NCI-H146 (cell line): ENCODE data around the gene GEMIN7.
A peak's percentile ranks its signal among the peaks of the same experiment; 100 is the strongest.
"Not testable (repeated sequence)": the region's sequence is repeated elsewhere in the genome, so short reads cannot be mapped to it uniquely, and the experiment has no call there.

Experiments used
- DNase-seq: peaks from one replicate; lab custom pipeline; 2025; lab: John Stamatoyannopoulos, UW

GEMIN7 gene

DNA sequence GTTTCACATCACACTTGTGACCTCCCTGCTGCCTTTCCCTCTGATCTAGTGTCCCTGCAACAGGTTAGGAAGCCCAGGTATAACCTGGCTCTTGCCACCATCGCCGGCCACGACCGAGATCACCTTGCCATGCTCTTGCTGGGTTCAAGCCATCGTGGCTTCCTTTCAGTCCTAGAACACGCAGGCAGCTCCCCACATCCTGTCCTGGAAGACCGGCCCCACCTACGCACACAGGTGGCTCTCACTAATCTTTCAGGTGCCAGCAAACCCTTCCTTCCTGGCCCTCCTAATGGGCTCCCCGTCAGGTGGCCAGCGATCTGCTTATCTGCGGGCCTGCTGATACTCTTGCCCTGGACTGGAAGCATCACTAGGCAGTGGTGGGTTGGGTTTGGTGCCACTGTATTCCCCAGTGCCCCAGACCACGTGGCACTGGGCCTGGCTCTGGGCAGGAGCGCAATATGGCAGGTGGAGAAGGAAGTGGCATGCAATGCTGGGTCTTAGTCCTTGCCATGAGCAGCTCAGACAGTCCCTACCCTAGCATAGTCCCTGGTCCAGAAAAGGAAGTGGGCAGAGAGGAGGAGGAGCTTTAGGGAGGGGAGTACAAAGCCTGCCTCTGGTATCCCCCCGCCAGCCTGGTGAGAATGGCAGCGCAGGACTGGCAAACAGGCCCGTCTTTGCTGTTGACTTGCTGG lies 25.7 kb downstream of the GEMIN7 start:
- DNase-seq: no peak

DNA sequence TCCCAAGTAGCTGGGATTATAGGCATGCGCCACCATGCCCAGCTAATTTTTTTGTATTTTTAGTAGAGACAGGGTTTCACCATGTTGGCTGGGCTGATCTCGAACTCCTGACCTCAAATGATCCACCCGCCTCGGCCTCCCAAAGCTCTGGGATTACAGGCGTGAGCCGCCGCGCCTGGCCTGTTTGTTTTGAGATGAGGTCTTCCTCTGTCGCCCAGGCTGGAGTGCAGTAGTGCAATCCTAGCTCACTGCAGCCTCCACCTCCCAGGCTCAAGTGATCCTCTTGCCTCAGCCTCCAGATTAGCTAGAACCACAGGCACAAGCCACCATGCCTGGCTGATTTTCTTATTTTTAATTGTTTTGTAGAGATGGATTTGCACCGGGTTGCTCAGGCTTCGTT lies 27.3 kb downstream of the GEMIN7 start:
- not testable (repeated sequence) for DNase-seq

DNA sequence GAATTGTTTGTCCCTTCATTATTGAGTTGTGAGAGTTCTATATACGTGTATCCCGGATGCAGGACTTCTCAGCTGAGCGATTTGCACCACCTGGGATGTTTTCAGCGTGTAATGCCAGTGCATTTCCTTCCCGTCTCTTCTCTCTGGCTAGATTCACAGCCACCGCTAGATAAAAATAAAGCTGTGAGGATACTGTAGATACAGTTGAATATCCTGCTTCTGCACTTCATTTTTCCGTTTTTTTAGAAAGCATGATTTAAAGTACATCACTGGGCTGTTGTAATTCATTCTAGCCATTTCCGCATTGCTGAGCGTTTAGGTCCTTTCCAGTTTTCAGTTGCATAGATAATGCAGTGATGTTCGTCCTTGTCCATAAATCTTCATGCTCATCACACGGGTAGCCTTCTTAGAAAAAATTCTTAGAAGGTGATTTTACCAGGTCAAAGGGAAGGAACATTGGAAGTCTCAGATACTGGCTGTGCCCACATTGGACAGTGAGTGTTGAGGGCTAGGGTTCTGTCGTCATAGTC lies 28.6 kb downstream of the GEMIN7 start:
- DNase-seq: no peak

DNA sequence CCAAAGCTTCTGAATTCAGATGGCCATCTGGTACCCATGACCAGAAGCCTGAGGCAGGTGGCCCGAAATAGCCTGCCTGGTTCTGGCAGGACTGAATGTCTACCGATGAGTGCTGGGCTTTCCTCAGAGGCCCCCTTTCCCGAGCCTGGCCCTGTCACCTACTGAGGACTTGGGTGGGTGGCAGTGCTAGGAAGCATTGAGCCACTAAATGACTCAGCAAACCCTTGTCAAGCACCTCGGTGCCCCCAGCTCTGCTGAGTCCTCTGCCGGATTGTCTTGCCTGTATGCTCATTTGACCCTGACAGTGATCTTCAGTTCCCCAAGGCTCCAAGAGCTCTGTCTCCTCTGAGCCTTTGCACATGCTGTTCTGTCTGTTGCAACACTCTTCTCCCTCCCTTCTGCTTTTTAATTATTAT lies 31.8 kb downstream of the GEMIN7 start:
- no peak for DNase-seq

DNA sequence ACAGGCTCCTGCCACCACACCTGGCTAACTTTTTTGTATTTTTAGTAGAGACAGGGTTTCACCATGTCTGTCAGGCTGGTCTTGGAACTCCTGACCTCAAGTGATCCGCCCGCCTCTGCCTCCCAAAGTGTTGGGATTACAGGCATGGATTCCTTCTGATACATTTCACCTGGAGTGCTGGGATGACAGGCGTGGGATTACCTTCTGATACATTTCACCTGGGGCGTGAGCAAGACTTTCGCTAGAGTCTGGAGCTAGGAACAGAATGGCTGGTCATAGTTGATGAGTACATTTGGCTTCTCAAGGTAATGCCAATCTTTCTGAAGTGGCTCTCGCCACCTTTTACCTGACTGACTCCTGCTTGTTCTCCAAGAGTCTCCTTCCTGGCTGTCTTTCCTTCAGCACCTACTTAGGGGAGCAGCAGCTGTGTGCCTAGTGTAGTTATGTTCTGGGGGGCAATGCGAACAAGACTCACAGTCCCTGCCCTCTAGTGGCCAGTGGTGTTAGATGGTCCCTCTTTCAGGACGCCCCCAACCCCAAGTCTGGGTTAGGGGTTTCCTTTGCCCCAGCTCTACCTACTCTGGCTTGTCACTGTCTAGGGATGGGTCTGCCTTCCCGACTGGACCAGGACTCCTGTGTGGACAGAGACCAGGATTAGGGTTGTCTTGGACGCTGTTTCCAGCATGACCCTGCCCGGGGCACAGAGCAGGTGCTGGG lies 33.2 kb downstream of the GEMIN7 start:
- no peak for DNase-seq

DNA sequence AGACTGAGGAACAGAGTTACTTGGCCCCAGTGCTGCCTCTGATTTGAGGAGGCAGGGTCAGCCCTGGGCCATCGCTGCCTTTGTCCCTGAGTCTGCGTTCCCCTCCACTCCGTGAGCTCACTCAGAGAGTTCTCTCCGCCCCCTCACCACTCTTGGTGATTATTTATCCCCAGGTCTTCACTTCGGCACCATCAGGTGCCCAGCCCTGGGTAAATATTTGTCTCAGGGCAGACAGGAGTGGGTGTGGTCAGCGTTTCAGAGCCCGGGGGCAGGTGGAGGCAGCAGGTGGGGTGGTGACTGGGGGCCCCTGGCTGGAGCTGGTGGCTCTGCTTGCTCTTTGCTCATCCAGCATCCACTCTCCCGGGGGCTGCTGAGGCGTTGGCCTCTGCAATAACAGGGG lies 34.6 kb downstream of the GEMIN7 start:
- DNase-seq: peak; percentile 98

DNA sequence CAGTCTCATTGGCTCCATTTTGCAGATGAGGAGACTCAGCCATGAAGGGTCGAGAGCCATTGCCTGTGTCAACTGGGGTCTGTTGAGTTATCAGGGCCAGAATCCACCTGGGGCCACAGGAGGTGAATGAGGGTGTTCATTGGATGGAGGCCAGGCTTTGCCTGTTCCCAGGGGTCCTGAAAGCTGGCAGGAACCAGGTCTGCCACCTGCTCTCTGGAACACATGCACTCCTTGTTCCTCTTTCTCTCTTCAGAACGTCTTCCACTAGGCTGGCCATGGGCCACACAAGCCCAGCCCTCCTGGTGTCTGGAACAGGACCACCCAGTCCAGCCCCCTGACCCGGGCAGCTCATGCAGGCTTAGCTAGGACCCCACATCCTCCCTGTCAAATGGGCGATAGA lies 35.1 kb downstream of the GEMIN7 start:
- DNase-seq: peak; percentile 82

DNA sequence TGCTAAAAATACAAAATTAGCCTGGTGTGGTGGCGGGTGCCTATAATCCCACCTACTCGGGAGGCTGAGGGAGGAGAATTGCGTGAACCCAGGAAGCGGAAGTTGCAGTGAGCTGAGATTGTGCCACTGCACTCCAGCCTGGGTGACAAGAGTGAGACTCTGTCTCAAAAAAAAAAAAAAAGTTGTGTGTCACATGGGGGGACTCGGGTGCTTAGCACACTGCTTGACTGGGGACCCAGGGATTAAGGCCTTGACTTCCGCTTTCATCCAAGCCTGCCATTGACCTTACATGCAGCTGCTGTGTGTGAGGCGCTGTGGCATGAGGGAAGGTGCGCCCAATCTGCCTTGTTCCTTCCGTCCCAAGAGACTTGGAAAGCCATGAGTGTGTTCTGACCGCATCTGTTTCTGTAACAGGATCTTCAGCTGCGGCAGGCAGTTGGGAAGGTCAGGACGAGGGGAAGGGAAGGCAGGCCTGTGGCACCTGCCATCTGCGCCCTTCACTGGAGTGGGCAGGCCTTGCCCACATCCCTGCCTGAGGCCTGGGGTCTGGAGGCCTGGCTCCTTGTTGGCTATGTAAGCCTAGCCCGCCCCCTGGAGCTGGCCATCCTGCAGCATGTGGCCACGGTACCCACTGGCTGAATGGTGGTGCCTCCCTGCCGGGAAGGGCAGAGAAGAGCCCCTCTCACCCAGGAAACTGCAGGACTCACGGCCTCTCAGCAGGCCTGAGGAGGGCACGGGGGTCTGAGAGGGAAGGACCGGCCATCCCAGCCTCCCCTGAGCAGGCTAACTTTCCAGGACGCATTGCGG lies 37.0 kb downstream of the GEMIN7 start:
- DNase-seq: no peak

DNA sequence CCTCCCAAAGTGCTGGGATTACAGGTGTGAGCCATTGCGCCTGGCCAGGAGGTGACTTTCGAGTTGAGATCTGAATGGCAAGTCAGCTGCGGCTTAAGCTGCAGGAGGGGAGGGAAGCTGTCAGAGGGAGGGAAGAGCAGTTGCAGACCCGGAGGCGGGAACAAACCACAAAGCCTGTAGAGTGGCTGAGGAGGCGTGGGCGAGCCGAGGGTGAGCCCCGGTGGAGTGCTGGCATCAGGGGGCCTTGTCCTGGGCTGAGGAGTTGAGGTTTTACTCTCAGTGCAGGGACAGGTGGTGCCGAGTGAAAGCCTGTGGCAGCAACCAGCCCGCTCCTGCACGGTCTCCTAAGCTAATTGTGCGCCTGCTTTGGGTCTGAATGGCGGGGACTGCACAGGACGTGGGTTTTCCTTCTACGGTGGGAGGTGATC lies 38.1 kb downstream of the GEMIN7 start:
- peak; percentile 14 for DNase-seq

DNA sequence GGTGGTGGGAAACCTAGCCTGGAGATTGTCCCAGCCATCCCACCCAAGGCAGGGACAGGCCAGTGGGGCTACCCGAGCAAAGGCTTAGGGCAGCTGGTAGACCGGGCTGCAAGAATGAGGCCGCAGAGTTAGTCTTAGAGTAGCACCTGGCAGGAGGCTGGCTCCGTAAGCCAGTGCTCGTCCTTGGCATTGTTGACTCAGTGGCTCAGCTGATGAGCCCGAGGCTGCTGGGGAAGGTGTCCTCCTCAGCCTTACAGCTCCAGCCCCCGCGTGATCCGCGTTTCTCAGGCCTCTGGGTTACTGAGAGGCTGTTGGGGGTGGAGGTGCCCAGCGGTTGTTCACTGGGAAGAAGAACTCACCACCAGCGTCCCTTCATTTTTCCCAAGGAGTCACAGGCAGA lies 38.6 kb downstream of the GEMIN7 start:
- DNase-seq: peak; percentile 25

DNA sequence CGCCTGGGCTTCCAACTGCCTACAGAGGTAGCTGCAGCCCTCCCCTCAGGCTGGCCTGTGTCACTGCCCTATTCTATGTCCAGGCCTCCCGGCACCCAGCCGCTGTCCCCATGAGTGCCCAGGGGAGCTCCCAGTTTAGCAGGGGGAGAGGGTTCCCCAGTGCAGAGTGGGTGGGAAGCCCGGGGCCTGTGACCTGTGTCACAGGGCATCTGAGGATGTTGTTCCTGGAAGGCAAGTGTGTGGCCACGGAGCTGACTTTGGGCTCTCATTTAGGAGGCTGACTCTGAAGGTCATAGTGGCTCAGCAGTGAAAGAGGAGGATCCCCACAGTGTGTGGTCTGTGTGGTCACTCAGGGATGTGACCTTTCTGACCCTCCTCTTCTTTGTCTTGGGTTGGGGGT lies 39.0 kb downstream of the GEMIN7 start:
- DNase-seq: no peak

DNA sequence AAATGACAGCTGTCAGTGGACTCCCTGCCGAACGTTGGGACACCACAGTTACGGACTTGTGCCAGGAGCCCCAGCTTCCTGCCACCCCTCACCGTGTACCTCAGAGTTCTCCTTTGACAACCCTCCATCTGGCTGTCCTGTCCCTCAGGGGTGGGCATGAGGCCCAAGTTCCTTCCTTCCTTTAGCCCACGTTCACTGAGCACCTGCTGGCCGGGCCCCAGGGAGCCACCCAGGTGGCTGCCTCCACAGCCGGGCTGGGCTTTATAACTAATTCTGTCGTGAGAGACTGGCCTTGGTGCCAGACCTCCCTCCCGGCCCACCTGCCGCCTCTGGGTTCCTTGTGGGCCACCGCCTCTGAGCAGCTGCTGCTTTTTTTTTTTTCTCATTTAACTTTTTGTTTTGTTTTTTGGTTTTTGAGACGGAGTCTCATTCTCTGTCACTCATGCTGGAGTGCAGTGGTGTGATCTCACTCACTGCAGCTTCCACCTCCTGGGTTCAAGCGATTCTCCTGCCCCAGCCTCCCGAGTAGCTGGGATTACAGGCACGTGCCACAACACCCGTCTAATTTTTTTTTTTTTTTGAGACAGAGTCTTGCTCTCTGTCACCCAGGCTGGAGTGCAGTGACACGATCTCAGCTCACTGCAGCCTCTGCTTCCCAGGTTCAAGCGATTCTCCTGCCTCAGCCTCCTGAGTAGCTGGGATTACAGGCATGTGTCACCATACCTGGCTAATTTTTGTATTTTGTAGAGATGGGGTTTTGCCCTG lies 39.7 kb downstream of the GEMIN7 start:
- DNase-seq: peak; percentile 83

DNA sequence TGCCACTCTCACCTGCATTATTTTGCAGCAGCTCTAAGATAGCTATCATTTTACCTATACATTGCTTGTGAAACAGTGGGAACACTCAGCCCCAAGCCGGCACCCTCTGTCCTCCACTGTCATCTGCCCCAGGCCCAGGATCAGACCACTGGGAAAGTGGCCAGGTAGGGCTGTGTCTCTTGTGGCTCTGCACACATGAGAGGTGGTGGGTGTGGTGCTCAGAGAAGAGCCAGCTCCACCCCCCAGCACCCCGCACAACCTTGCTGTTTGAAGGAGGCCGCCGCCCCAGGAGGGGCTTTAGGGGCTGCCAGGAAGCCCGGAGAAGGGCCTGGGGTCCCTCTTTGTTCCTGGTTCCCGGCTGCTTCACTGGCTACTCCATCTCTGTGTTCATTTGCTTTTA lies 40.5 kb downstream of the GEMIN7 start:
- DNase-seq: no peak

DNA sequence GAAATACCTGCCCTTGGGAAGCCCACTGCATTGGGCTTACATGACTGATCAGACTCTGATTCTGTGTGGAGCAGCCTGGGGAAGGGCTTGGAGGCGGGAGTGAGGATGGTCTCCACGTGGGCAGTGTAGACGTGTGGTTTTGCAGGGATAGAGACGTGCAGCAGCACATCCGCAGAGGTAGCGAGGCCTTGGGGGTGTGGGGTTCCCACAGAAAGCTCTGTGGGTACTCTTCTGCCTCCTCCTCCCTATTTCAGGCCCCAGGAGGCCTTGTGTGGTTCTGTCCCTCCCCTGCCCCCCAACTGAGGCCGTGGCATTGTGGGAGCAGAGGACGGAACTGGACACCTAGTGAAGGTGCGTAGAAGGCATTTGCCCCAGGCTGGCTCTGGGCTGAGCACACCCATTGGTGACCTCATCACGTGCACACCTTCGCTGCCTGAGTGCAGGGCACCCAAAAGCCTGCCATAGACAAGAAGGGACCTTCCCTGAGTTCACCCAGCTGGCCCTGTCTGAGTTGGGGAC lies 42.8 kb downstream of the GEMIN7 start:
- DNase-seq: no peak

DNA sequence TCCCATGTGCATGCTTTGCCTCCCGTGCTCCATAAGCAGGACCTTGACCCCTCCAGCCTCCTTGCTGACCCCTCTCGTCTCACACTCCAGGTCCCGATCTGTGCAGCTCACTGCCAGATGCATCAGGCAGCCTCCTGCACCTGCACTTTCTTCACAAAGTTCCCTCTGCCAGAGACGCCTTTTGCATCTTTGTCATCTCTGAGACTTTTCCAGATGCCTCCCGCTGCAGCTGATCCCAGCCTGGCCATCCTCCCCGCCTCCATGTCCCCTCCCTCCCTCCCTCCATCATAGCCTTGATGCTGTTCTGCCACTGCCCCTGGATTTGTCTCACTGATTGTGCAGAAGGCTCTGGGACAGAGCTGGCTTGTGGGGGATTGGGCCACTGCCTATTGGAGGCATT lies 43.8 kb downstream of the GEMIN7 start:
- no peak for DNase-seq

DNA sequence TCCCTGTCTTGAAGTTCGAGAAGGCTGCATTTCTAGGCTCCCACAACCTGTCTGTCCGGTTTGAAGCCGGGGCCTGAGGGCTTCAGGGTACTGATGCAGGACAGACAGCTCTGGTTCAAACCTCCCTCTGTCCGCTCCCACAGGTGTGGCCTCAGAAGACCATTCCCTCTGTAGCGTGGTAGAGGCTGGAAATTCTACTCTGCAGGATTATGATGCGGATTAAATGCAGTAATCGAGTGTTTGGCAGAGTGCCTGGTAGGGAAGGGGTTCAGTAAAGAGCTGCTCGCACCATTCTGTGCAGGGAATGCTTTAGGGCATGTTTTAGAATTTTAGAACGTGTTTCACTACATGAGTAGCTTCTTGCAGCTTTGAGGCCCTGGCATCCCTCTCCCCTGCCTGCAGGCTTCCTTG lies 44.4 kb downstream of the GEMIN7 start:
- no peak for DNase-seq

DNA sequence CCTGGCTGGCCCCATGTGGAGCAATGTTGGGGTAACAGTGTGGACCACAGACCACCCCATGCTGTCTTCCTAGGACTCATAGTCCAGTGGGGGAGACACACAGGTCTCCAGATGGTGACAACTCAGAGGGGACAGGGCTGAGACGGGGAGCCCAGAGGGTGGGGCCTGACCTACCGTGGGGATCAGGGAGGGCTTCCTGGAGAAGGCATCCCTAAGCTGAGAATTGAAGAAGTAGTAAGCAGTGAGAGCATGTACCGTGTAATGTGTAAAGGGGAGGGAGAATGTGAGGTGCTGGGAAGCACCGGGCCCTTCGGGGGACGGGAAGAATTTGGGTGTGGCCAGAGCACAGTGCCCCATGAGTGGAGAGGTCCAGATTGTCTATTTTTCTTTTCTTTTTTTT lies 45.0 kb downstream of the GEMIN7 start:
- no peak for DNase-seq

DNA sequence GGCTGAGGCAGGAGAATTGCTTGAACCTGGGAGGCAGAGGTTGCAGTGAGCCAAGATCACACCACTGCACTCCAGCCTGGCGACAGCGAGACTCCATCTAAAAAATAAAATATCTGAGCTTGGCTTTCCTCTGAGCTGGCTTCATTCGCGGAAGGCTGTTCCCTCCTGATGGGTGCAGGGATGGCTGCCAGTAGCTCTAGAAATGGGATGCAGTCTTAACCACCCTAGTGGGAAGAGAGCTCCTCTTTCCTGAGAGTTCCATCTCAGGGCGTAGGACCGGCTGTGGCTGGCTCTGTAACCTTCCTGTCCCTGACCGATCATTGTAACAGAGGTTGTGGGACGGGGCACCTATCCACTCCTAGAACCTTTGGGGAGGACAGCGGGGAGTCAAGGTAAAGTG lies 46.3 kb downstream of the GEMIN7 start:
- DNase-seq: no peak

DNA sequence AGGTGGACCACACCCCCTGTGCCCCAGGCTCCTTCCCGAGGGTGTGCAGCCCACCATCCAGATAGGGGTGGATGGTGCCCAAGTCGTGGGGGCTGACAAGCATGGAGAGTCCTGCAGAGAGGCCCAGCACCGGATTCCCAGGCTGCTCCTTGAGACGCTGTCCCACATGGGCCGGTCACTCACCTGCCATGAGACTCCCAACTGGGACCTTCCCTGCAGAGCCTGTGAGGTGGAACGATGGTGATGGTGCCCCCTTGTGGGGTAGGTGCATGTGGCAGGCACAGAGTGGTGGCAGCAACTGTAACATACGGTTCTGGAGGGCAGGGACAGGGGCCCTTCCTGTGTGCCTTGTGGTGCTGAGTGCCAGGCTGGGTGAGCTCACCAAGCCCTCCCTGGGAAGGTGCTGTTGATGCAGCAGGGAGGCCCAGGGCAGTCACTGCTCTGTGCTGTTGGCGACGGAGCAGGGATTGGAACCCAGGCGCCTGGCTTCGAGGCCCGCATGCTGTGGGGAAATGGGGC lies 47.0 kb downstream of the GEMIN7 start:
- peak; percentile 68 for DNase-seq

DNA sequence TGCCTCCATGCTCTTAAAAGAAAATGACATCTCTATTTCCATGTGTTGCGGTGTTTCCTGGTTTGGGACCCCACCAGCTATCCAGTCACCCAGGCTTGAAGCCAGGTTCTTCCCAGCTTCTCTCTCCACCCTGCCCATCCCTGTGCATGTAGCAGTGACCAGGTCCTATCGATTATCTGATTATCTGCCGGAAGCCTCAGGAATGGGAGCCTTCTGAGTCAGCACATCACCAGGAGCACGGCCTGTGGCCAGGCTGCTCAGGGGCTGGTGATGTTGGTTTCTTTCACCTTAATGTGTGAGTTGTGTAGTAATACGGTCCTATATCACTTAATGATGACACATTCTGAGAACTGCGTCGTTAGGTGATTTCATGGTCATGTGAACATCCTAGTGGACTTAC lies 47.6 kb downstream of the GEMIN7 start:
- no peak for DNase-seq

DNA sequence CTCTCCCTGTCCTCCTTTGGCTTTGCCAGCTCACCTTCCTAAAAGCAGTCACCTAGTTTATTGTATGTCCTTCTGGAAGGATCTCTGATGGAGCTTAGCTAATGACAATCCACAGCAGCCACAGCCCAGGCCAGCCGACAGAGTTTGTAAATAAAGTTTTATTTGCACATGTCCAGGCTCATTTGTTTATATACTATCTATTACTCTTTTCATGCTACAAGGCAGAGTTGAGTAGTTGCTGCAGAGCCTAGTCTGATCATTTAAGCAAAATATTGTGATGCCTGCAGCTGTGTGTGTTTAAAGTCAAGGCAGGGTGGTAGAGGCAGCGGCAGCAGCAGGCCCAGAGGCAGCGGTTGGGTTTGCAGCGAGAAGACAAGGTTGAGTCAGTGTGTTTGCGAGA lies 49.1 kb downstream of the GEMIN7 start:
- no peak for DNase-seq
